Cardiac muscle cell (in vitro differentiated cells and primary cell): Measurements from ENCODE around the gene CSMD2. TPM values are rescaled to one million over a fixed set of nuclear protein-coding genes. Genes with fewer than 3 reads are reported as not detected.

ENCODE experiments used
- DNase-seq, 2 donors: peaks; one replicate each; pipeline versions ENCODE4 v3.0.0 to v3.0.0-alpha.2; 2010 to 2017; ENCODE audit warnings: low read depth in 1 of 2, low spot score in 1 of 2
- H3K27ac ChIP-seq: fragments of 200-600 bp; sonication (generic); 2 replicates; pipeline ENCODE4 v1.5.1; 2016
- H3K27me3 ChIP-seq: fragments of 200-600 bp; sonication (generic); 2 replicates; pipeline ENCODE4 v1.6.0; 2016; ENCODE audit warnings: control low read depth
- H3K36me3 ChIP-seq: fragments of 200-600 bp; sonication (generic); 2 replicates; pipeline ENCODE4 v1.5.1; 2016; ENCODE audit warnings: control low read depth
- H3K4me1 ChIP-seq: fragments of 200-600 bp; sonication (generic); 2 replicates; pipeline ENCODE4 v1.8.1; 2017; ENCODE audit warnings: low read depth, mild to moderate bottlenecking, mixed run types
- H3K4me3 ChIP-seq: fragments of 200-600 bp; sonication (generic); 2 replicates; pipeline ENCODE4 v1.5.1; 2016; ENCODE audit warnings: mild to moderate bottlenecking
- H3K9me3 ChIP-seq: fragments of 200-600 bp; sonication (generic); 2 replicates; pipeline ENCODE4 v1.5.1; 2017; ENCODE audit warnings: low read depth, mild to moderate bottlenecking, control low read depth
- polyA plus RNA-seq: library from polyadenylated mRNA; unstranded; fragments of >200 nt; fragmentation: Nextera tagmentation; extraction: Ambion mirVana; gene quantifications from 2 replicates; pipeline ENCODE4 v1.2.1, GENCODE V29; 2016
- total RNA-seq: library from RNA; depleted of rRNA; stranded (reverse); fragments of >200 nt; gene quantifications from 2 replicates; pipeline ENCODE4 v1.2.3, GENCODE V29; 2016
- TF ChIP-seq, protein P1 (sequence below): IDR thresholded peaks from 2 replicates; pipeline ENCODE4 v1.5.1; 2012; ENCODE audit warnings: low read depth, mild to moderate bottlenecking, low read length

Gene CSMD2
- total and polyA plus RNA-seq, 2 experiments from 2014 or later, result 0.24 TPM; not detected in 1

DNA sequence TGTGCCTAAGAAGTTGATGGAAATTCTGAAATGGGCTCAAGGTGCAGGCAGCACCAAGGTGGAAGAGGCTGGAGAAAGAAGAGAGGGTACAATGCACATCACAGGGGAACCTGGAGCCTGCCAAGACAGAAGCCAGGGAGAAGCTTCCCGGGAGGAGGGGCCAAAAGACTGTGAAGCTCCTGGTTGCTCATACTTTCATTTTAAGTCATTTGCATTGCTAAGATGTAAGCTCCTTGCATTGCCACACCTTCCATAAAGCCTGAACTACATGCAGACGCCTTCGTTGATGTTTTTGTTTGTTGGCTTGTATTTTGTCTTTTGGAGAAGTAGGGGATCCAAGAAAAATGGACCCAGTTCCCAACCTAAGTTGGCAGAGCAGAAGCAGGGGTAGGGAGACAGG is 232.2 kb downstream of the CSMD2 start:
- H3K4me1 ChIP-seq, result no peaks in the 10 kb centered on the region
- H3K4me3 ChIP-seq, result no peak overlapping the region
- TF ChIP-seq, protein P1, sequence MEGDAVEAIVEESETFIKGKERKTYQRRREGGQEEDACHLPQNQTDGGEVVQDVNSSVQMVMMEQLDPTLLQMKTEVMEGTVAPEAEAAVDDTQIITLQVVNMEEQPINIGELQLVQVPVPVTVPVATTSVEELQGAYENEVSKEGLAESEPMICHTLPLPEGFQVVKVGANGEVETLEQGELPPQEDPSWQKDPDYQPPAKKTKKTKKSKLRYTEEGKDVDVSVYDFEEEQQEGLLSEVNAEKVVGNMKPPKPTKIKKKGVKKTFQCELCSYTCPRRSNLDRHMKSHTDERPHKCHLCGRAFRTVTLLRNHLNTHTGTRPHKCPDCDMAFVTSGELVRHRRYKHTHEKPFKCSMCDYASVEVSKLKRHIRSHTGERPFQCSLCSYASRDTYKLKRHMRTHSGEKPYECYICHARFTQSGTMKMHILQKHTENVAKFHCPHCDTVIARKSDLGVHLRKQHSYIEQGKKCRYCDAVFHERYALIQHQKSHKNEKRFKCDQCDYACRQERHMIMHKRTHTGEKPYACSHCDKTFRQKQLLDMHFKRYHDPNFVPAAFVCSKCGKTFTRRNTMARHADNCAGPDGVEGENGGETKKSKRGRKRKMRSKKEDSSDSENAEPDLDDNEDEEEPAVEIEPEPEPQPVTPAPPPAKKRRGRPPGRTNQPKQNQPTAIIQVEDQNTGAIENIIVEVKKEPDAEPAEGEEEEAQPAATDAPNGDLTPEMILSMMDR, result no peak
- no peak overlapping the region for H3K27ac ChIP-seq
- no peaks in the 10 kb centered on the region for H3K9me3 ChIP-seq
- DNase-seq, result no peak
- H3K36me3 ChIP-seq, result no peaks in the 10 kb centered on the region
- H3K27me3 ChIP-seq, result no peaks in the 10 kb centered on the region

DNA sequence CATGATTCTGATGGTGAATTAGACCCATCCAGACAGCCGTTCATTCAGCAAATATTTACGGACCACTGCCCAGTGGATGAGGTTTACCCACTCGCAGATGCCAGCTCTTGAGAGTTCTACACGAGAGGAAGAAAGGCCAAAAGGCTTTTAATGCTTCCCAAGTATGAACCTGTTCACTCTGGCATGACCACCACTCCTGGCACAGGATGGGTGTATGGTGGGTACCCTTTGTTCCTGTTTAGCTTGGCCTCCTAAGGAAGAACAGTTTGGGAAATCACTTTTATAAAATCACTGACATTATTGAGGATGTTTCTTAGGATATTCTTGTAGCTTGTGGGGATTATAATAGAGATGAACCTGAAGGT is 233.9 kb downstream of the CSMD2 start:
- no peaks in the 10 kb centered on the region for H3K9me3 ChIP-seq
- no peaks in the 10 kb centered on the region for H3K4me1 ChIP-seq
- no peak overlapping the region for H3K27ac ChIP-seq
- TF ChIP-seq, protein P1, result no peak
- no peaks in the 10 kb centered on the region for H3K27me3 ChIP-seq
- no peak overlapping the region for H3K4me3 ChIP-seq
- no peaks in the 10 kb centered on the region for H3K36me3 ChIP-seq
- DNase-seq, result no peak

DNA sequence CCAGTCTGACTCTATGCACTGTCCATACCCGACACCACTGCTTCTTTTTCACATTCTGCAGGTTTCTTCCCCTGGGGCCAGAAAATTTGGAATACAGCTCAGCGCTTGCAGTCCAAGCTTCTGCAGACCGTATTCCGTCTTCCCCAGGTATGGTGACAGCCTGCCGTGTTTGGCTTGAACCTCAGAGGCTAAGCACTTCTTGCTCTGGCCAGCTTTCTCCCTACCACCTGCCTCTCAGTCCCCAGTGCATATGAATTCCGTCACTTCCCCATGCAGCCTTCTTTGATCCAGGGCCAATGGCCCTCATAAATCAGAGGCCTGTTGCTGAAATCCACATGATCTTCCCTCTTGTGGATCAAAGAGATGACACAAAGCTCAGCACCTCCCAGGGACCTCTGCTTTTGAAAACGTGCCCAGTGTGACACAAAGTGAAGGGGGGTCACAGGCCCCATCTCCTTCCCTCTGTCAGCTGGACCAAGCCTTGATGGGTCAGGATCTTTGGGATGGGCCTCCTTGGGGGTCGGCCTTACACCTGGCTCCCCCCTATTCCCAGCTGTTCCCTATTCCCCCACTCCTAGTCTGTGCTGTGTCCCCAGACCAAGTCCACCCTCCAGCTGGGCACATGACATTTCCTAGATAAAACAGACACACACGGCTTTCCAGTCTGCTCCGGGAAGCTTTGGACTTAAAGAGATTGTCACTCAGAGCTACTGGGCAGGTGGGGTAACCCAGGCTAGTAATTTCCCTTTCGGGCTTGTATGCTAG is 234.5 kb downstream of the CSMD2 start:
- H3K9me3 ChIP-seq, result no peaks in the 10 kb centered on the region
- TF ChIP-seq, protein P1, result no peak
- DNase-seq, result no peak

DNA sequence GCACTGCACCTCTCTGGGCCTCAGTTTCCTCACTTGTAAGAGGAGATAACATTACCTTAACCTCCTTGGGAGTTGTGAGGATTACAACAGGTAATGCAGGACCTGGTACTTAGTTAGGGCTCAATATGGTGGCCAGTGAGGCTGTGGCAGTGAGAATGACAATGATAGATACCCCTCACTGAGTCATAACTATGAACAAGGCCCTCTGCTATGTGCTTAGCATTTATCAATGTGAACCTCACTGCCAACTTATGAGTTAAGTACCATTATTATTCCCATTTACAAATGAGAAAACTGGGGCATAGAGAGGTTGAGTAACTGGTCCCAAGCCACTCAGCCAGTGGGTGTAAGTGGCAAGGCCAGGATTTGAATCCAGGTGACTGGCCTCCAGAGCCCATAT is 236.8 kb downstream of the CSMD2 start:
- Histone ChIP-seq H3K36me3 (no peaks in the 10 kb centered on the region), H3K4me1 (no peaks in the 10 kb centered on the region), H3K9me3 (no peaks in the 10 kb centered on the region), H3K27me3 (no peaks in the 10 kb centered on the region), H3K27ac (no peak overlapping the region), H3K4me3 (no peak overlapping the region)
- TF ChIP-seq, protein P1, result no peak
- no peak for DNase-seq

More for the DNA sequence above, 234.5 kb downstream of the CSMD2 start:
- Histone ChIP-seq H3K27ac (no peak overlapping the region), H3K4me3 (no peak overlapping the region), H3K36me3 (no peaks in the 10 kb centered on the region), H3K27me3 (no peaks in the 10 kb centered on the region), H3K4me1 (no peaks in the 10 kb centered on the region)

DNA sequence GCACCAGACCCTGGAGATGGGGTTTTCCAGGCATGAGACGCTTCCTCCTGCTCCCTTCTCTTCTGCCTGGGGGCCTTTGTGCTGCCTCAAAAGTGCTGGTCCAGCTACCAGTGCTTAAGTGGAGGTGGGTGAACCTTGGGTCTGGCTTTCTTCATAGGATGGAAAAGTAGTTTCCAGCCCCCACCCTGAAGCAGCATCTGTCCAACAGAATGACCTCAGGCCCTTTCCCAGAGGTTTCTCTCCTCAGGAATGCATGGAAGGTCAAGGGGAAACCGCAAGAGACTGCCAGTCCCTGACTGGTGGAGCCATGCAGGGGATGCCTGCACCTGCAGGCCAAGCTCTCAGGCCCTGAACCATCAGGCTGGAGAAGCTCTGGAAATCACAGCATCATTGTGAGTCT is 237.3 kb downstream of the CSMD2 start:
- no peaks in the 10 kb centered on the region for H3K4me1 ChIP-seq
- no peak for DNase-seq
- H3K4me3 ChIP-seq, result no peak overlapping the region
- no peaks in the 10 kb centered on the region for H3K27me3 ChIP-seq
- H3K27ac ChIP-seq, result no peak overlapping the region
- H3K9me3 ChIP-seq, result no peaks in the 10 kb centered on the region
- H3K36me3 ChIP-seq, result no peaks in the 10 kb centered on the region
- TF ChIP-seq, protein P1, result no peak
